GM12892 (cell line): ENCODE results near the gene EMC8.

Experiments
- POLR2A ChIP-seq: IDR thresholded peaks from 2 replicates; pipeline ENCODE4 v1.6.1; 2011; ENCODE audit warnings: low read depth, low read length, control low read depth
- POLR2AphosphoS5 ChIP-seq: IDR thresholded peaks from 2 replicates; pipeline ENCODE4 v1.6.1; 2011; ENCODE audit warnings: low read depth, low read length, control low read depth

- TF ChIP-seq POLR2A, result no peak
- TF ChIP-seq POLR2AphosphoS5, result no peak
Measured at GRCh38 chr16:85848986-85849385, 49.6 kb upstream of the EMC8 start.
